GM18498 (cell line): ENCODE measurements around the gene RPS6KA3.

Experiments used
- ATAC-seq: cut with Tn5 transposase; IDR thresholded peaks from one replicate; pipeline ENCODE4 v1.9.1; 2021; ENCODE audit warnings: mild to moderate bottlenecking, moderate library complexity; ENCODE audit not compliant: unreplicated experiment

The RPS6KA3 gene

DNA sequence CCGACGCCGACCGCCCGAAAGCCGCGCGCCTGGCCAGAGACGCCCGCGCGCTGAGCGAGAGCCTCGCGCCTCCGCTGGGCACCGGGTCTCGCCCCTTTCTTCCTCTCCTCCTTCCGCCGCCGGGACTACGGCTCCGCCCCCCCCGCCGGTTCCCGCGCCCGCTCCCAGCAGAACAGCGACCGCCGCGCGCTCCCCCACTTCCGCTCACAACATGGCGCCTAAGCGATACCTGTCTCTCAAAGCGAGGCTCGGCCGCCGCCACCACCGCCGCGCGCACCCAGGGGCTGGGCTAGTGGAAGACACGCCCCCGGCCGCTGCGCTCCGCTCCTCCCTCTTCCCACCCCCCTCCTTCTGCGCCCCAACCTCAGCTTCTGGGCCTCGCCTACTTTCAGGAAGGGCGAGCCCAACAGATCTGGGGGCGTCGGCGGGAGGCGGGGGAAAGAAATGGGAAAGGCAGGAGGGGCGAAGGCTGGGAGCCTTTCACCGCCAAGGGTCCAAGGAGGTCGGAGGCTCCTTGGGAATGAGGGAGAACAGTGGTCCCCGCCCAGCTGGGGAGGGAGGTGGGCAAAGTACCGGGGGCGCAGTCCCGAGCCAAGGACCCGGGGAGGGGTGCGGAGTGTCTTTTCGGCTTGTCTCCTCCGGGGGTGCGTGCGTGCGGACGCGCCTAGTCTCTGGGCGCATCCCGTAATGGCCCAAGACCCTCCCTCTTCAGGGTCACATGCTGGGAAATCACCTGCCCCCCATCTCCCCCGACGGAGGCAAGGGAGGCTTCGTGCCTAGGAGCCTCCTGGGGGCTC, at the start of gene RPS6KA3:
Gene RPS6KA3, minus strand, starts transcription at position 100 of the 797 bp plus-strand sequence. CDS start 277 bp downstream, outside the sequence.
- peak; percentile 86 for ATAC-seq

DNA sequence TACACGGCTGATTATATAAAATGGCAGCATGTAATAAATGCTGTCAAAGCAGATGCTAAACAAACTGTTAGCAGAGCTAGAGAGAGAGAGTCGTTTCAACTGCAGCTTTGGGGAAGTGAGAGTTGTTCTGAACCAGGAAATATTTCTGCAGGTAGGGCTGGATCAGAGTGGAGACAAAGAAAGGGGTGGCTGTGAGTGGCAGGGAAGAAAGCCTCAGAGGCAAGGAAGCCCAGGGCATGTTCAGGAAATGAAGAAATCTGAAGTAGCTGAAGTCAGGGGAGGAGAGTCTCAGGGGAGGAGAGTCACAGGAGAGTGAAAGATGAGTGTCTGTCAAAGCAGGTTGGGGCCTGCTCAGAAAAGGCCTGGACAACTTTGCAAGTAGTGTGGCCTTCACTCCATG, 48.4 kb upstream of the RPS6KA3 start:
- ATAC-seq = peak; percentile 90

DNA sequence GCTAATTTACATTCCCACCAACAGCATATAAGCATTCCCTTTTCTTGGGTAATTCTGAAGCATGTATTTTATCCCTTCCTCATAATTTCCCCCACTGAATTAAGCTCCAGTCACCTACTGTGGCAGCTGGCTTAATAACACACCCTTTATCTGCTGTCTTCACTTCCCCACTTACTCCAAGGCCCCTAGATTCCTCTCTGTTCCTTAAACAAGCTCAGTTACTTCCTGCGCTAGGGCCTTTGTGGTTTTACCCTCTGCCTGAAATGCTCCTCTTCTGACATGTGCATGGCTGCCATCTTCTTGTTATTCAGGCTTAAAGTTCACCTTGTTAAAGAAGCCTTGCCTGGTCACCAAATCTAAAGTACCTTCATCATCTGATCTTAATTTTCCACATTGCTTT, 47.2 kb upstream of the RPS6KA3 start:
- no peak for ATAC-seq

DNA sequence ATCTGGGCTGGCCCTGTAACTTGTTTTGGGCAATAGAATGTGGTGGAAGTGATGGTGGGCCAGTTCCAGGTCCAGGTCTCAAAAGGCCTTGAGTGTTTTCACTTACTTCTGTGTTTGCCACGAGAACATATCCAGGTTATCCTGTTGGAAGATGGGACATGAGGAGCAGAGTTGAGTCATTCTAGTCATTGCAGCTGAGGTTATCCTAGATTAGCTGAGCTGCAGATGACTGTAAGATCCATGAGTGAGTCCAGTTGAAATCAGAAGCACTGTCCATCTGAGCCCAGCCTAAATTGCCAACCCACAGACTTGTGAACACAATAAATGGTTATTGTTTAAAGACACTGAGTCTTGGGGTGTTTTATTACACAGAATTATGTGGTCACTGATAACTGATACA, 45.3 kb upstream of the RPS6KA3 start:
- no peak for ATAC-seq

DNA sequence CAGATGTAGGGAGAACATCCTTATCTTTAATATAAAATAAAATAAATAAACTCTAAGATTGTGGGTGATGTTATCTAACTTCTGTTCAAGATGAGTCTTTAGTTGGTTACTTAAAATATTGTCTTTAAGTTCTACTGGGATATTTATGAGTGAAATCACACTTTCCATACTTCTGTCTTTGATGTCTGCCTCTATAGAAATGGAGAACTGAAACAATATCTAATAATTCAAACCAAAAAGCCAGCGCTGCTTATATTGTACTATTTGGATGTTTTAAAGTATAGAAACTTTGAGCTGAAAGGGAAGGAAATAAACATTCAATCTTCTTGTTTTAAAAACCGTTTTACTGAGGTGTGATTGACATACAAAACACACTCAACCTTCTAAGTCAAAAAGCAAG, 44.8 kb upstream of the RPS6KA3 start:
- ATAC-seq = no peak

DNA sequence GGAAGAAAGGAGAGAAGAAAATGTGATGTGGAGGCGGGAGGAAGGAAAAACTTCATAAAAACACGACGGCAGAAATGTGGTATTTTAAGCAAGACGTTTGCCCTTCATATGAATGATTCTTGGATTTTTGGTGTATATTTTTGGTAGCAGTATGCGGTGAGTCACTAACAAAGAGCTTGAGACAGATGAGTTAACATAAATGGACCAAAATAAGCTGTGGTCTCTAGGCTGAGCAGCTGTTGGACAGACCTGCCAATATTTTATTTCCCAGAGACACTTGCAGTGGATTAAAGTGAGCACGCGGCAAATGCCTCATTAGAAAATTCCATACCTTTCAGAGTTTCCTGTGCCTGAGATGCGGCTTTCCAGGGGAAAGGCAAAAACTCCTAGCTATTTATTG, 43.1 kb upstream of the RPS6KA3 start:
- ATAC-seq = no peak

DNA sequence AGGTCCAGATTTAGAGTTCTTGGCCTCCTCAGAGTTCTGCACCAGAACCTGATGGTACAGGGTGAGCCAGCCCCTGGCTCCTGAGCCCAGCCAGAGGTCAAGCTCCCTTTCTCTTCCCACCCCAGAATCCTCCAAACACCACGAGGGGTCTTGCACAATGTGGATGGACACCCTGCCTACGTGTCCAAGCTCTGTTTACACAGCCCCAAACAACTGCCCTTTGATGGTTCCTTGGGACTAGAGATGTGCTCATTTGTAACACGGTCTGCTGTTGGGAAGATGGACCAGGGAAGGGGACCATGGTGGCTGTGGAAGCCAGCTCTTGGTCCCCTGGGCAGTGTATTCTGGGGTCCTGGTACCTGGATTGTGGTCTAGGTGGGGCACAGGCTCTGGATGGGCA, 40.0 kb upstream of the RPS6KA3 start:
- no peak for ATAC-seq

DNA sequence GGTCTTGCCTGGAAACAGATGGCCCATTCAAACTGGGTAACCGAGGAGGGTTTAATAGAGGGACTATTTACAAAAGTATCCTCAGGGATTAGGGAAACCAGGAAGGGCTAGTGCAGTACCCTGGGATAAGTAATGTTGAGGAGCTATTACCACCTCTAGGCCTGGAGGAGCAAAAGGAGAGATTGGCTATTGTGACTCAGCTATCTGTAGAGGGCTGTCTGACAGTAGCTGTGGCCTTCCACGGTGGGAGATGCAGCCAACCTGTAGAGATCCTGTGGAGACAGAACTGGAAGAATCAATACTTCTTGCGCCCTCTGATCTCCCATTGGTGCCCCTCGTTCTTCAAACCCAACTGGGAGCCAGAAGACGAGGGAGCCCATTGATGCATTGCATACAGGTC, 34.1 kb upstream of the RPS6KA3 start:
- no peak for ATAC-seq

DNA sequence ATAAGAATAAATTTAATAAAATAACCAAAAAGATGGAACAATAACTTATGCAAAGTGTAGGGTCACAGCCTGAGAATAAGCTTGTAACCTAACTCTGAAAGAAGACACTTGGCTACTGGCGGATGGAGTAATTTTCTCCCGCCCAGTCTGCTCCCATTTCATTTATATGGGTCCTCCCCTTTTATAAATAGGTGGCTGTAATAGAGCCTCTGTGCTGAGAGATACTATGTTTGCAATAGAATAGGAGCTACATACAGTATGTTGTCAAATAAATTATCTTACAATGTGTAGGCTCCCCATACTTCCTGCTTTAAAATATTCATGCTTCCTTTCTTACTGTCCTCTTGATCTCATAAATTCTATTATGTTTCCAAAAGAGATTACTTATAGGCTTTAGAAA, 28.2 kb upstream of the RPS6KA3 start:
- ATAC-seq = no peak

DNA sequence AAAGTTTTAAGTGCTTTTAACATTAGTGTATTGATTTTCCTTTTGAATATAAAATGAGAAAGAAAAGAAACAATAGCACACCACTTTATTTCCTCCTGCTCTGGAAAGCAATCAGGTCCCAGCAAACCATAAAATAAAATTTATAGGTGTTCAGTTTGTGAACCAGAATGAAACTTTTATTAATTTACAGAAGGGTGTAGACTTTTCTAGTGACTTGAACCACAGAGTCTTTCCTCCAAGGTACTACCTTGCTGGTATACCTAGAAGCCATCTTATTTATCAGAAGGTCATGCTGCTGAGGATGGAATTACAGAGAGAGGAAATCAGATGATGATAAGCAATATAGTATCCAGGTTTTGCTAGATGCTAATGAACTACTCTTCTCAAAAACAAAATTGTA, 27.6 kb upstream of the RPS6KA3 start:
- no peak for ATAC-seq

DNA sequence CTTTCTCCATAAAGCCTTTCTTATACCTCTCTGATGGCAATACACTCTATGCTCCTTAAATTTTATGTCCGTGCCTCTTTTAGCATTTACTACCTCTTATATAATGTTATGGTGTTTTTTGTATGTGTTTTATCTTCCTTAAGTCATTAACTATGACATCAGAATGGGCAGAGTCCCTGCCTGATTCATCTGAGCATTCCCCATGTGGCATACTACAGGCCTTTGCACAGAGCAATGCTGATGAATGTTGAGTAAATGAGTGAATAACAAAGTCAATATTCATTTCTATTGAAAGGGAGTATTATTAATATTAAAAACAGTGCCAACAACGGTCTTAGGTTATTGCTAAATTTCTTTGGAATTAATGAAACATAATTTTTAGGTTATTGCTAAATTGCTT, 18.8 kb upstream of the RPS6KA3 start:
- no peak for ATAC-seq

DNA sequence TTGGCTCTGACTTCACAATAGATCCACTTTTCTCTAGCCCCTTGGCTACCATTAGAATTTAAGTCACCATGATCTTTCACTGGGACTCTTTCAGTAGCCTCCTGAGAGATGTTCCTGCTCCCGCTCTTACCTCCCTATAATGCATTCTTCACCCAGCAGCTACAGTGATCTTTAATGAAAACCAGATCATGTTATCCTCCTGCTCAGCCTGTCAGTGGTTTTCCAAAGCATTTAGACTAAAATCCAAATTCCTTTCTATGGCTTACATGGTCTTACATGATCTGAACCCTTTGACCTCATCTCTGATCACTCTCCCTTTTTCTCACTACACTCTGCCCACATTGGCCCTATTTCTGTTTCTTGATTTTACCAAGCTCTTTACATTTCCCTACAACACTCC, 18.3 kb upstream of the RPS6KA3 start:
- ATAC-seq = no peak

DNA sequence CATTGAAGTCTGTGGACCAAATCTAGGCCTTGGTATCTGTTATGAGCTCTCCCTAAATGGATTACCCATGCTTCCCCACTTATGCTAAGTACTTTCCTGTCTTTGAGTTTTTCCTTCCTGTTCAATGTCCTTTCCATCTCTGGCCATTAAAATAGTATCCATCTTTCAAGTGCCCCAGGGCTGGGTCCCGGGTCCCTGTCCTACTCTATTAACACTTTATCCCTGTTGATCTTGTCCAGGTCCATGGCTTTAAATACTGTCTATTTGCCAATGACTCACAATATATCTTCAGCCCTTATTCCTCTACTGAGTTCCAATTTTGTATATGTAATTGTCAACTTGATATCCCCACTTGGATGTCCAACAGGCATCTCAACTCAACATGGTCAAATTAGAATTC, 17.7 kb upstream of the RPS6KA3 start:
- ATAC-seq = no peak

DNA sequence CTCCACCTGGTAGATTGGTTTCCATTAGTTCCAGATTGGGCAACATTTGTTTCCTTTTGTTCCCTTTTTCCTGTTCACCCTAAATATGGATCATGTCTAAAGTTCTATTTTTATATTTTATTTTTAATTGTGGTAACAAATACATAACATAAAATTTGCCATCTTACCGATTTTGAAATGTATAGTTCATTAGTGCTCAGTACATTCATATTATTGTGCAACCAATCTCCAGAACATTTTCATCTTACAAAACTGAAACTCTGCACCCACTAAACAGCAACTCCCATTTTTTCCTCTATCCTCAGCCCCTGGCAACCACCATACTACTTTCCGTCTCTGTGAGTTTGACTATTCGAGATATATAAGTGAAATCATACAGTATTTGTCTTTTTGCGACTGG, 14.2 kb upstream of the RPS6KA3 start:
- ATAC-seq = no peak

DNA sequence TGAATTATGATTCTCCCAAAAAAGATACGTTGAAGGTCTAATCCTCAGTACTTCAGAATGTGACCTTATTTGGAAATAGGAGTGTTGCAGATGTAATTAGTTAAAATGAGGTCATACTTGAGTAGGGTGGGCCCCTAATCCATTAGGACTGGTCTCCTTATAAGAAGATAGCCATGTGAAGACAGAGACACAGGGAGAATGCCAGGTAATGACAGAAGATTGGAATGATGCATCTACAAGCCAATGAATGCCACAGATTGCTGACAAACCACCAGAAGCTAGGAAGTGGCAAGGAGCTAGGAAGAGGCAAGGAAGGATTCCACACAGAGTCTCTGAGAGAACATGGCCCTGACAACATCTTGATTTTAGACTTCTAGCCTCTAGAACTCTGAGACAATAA, 7.4 kb upstream of the RPS6KA3 start:
- ATAC-seq = no peak

DNA sequence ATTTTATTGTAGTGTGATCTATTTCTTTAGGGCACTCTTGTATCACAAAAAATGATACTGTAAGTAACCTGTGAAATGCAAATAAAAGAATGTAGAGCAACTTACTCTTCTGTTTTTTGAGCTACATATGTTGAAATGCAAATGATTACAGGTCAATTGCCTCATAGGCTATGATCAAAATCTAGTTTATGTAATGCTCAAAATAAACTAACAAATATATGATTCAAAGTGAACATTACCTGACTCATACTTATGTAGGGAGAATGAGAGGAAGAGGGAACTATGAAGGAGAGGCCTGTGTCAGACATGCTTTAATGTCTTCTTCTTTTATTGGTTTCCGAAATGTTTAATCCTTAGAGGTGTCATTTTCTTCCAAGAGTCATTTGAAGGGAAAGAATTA, 5.0 kb upstream of the RPS6KA3 start:
- ATAC-seq = no peak

DNA sequence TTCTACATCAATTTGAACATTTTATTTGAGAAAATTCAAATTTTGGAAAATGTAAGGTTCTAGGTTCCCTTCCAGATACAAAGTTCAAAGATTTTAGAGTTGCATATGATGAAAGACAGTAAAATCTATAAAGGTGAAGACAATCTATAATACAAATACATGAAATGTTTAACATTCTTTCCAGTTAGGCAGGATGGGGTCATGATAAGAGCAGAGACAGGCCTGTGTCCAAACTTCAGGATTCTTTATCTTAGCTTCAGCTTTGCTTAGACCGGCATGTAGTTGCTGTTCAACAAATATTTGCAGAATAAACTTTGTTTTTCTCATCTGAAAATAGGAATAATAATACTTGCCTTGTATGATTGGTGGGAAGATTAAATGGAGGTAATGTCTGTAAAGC, 4.5 kb upstream of the RPS6KA3 start:
- ATAC-seq = no peak

DNA sequence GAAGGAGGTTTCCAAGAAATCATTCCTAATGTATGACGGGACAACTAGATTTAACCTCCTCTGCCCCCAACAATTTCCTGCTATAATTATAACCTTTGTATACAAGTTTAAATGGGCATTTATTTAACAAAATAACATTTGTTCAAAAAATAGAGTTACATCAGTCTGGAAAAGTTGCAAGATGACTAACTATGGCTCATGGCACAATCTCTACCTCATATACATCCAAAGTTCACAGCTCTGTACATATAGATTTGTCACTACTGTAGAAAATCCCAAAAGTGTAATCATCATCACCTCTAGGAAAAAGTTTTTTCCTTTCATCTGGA, 3.8 kb upstream of the RPS6KA3 start:
- ATAC-seq = no peak

DNA sequence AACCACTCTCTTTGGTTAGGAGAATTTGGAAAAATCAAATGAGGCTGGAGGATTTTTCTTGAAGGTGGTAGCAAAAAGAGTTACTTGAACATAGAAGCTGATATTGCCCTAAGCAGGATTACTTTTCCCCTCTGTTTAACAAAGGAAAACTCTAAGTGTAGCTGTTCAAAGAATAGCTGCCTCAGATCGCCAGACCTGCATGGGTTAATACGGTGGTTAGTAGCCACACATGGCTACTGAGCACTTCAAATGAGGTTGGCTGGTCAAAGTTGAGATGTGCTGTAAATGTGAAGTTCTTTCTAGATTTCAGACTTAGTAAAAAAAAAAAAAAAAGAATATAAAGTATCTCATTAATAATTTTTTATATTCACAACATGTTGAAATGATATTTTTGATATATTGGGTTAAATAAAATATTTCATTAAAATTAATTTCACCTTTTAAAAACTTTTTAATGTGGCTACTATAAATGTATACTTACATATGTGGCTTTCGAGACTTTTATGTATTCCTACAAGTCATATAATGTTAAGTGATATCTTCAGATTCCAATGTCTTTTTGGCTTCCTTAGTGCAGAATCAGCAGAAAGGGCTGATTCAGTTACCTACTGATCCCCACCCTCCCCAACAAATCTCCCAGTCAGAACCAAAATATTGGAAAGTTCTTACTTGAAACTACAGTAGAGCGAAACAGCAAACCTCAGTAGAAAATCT, 3.3 kb upstream of the RPS6KA3 start:
- ATAC-seq = no peak

DNA sequence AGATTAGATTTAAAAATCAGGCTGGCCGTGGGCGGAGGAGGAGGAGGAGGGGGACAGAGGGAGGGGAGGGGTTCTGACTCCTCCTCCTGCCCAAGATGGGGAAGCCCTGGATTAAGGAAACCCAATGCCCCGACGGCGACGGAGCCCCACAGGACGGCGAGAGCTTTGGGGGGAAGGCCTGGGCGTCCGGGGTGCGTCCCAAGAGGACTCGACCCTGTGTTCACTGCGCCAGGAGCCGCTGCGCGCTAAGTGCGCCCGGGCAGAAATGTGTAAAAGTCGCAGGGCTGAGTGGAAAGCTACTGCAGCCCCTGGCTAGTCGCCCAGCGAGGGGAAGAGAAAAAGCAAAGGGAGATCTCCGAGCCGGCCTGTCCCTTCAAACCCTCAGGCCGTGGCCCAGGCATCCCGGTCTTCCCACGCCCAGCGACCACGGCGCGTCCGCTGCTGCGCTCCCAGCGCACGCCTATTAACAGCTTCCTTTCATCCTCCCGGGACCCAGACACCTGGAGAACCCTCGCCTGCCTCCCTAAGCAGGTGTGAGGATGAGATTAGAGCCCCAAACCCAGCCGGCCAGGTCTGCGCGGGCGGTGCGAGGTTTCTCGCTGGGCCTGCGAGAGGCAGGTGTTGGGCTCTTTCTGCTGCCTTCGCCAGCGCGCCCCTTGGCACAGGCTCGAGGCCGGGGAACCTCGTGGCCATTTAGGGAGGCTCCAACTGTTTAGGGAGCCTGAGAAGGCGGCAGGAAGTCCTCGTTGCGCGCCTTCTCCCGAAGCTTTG, 1.4 kb upstream of the RPS6KA3 start:
- ATAC-seq = no peak

DNA sequence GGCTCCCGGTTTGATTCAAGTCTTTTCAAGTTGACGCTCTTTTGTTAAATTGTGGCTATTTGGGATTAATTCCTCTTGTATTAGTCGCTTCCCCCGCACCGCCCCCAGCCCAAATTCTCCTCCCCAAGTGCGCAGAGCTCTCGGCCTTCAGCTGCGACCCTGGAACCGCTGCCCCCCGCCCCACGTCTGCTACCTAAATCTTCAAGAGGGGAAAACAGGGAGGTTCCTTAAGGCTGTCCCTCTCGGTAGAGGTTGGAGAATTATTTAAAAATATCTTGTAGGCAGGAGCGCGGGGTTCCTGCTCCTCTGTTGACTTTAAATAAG, 860 bp upstream of the RPS6KA3 start:
- no peak for ATAC-seq
